Hematopoietic multipotent progenitor cell treated with erythropoietin and hydrocortisone succinate and interleukin-3 and kit ligand, for 15 days (in vitro differentiated cells): ENCODE measurements around the gene PPM1M.

Experiments used
- DNase-seq: peaks from one replicate; pipeline ENCODE4 v3.0.0-alpha.2; 2015; ENCODE audit warnings: low spot score

The PPM1M gene

GRCh38 chr3:52230889-52231499, 14.6 kb upstream of the PPM1M start:
- no peak for DNase-seq

DNA sequence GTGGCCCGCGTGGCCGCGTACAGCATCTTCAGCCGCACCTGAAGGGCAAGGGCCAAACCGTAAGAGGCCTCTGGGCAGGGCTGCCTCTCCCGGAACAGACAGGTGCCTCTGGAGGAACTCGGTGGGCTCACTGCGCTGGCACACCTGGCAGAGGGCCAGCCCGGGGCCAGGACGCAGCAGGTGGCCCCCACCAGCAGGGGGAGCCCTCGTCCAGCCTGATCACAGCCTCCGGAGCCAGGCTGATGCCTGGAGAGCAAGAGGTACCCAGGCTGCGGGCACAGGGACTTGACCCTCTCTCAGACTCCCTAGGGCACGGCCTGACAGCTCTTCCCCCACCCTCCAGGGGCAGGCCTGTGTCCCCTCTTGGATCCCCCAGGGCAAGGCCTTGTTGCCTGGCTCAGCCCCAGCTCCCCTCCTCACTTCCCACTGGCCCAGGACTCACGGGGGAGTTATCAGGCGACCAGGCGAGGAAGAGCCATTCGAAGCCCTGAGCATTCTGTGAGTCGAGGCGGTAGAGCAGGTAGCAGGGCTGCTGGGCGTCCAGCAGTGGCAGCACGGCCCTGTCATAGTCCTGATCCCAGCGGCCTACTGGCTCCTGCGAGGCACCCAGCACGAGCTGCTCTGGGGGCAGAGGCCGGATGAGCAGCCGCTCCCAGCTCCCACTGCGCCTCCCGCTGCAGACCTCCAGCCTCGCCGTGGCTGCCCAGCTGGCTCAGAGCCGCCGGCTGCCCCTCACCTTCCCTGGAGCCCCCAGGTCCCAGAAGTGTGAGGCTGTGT, 13.9 kb upstream of the PPM1M start:
- peak; percentile 88 for DNase-seq

- DNase-seq, result no peak
Measured at GRCh38 chr3:52232279-52233107, 13.1 kb upstream of the PPM1M start.

DNA sequence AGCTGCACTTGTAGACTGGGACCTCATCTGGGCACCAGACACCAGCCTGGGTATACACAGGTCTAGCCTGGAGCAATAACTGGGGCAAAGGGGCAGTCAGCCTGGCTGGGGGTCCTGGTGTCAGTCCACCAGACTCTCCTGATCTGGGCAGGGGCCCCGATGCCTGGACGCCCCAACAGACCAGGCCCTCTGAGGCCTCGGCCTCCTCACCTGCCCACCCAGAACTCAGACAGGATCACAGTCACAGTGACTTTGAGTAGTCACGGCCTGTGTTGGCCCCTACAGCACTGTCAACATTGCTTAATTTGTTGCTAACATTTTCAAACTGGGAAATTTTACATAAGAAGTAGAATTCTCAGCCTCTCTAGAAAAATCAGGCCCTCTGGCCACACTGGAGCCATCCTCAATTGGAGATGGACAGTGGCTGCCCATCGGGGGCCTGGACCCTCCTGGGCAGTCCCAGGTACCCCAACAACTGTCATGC, 12.4 kb upstream of the PPM1M start:
- DNase-seq, result no peak

- DNase-seq, result no peak
Measured at GRCh38 chr3:52233968-52234367, 11.6 kb upstream of the PPM1M start.

DNA sequence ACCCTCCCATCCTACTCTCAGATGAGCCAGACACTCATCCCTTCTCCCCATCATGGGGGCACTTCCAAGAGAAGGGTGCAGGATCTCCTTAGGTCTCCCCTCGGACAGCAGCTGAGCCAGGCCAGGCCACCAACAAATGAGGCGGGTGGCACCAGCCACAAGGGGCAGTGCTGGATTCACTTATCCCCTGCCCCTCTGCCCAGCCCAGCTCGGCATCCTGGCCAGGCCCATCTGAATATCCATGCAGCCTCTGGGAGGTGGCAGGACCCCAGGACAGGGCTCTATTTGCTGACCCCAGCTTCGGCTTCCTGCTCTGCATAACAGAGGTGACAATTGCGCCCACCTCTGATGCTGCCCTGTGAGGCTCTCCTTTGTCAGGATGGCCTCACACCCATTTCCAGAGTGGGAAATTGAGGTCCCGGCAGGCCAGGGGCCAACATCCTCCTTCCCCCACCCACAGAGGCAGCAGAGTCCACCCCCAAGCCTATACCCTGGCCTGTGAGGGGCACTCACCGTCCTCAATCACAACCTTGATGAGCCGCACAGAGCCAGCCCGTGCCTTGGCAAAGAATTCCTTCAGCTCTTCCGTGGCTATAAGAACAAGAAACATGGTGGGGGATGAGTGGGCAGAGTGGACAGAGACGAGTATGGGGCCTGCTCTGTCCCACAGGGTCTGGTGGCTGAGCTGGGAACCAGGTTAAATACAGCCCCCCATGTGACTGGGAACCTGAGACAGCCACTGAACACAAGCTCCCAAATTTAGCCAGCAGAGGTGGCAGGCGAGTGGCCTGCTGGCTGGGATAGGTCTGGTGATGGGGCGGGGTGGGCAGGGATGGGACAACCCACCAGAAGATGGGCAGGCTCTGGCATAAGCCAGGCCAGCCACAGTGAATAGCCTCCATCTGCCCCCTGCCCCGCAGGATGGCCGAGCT, 10.8 kb upstream of the PPM1M start:
- no peak for DNase-seq

DNA sequence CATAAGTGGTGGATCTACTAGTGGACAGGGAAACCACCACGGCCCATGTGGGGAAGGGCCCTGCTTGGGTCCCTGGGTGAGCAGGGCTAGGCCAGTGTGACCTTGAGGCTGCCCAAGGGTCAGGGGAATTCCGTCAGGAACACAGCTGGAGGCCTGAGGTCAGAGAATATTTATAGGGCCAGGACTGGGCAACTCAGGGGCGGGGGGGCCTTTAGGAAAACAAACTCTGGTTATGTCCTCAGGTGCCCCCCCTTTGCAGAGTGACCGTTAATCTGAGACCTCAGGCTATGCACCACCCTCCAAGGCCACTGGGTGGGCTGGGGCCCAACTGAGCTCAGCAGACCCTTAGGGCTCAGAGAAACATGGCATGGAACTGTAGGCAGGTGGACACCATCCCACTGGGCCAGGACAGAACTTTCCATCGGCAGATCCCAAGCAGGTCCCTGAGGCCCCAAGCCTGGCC, 9.1 kb upstream of the PPM1M start:
- DNase-seq, result no peak

- no peak for DNase-seq
Measured at GRCh38 chr3:52237006-52237656, 8.4 kb upstream of the PPM1M start.

DNA sequence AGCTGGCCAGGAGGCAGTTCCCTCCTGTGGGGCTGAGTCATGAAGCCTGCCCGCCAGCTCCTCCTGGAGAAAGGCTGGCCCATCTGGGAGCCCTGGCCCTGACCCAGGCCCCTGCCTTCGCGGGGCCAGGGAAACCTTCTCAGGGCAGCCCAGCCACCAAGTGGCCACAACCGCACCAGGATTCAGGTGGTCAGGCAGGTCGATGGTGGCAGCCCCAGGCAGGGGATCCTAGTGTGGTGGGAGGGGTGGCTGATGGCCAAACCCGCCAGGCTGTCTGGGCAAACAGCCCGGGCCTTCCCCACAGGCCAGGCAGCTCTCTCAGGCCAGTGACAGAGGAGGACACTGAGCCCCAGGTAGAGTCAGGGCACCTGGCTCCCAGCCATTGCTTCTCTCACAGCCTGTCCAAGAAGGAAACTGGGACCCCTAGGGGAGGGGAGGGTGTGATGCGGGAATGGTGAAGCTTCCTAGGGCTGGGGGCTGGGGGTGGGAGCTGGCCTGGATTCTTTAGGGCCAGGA, 7.8 kb upstream of the PPM1M start:
- no peak for DNase-seq

GRCh38 chr3:52238193-52238760, 7.3 kb upstream of the PPM1M start:
- no peak for DNase-seq

DNA sequence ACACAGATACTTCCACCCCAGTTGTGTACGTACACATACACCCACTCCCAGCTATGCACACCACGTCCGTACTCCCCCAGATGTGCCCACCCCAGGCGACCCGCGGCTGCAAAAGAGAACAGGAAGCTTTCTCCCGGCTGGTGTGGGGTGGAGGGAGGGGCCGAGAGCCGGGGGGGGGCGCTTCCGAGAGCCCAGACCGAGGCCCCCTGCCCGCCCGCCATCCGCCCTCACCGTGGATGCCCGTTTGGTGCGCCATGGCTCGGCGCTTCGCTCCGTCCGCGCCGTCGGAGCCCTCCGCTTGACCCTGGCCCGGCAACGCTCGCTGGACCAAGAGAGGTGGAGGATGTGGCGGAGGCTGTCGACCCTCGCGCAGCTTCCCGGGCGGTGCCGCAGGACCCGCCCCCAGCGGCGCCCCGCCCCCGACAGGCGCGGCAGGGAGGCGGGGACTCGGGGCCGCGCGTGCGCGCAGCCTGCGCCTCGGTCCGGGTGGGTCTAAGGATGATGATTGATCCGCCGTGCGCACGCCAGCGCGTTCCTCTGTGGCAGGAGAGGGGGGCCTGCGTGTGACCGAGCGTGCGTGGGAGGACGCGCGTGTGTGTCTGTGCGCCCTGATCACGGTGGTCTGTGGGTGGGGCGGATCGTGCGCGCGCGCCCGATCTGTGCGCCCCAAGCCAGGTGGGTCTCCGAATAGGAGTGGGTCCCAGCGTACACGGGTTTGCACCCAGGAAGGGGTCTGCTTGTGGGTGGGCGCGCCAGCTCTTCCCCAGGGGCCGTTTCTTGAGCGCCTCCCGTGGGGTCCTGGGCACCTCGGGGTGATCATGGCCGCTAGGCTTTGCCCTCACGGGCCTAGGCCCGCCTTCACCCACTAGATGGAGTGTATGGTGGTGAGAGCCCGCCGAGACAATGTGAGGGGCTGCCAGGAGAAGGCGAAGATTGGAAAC, 6.5 kb upstream of the PPM1M start, which contains the start of gene TWF2:
Gene TWF2 (minus strand): TSS at position 398 of the 941 bp plus-strand sequence. CDS start 142 bp downstream, at position 256.
- DNase-seq, result peak; percentile 75

GRCh38 chr3:52240059-52240885, 5.3 kb upstream of the PPM1M start:
- peak; percentile 85 for DNase-seq

- DNase-seq, result no peak
Measured at GRCh38 chr3:52240886-52241370, 4.6 kb upstream of the PPM1M start.

DNA sequence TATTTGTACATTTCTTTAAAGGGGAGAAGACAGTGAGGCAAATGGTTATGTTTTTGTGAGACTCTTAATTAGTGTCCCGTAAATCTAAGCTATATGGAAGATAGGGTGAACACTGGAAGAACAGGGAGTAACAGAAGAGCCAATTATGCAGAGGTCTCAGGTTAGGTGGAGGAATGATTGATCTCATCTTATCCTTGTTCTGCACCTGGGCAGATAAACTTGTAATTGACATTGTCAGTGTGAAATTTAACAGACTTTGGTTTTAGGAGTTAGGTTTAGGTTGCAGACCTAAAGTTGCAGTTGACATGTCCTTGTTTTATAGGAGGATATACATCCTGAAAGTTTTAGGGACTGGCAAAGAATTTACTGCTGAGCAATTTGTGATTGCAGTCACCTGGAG, 3.5 kb upstream of the PPM1M start:
- no peak for DNase-seq

DNA sequence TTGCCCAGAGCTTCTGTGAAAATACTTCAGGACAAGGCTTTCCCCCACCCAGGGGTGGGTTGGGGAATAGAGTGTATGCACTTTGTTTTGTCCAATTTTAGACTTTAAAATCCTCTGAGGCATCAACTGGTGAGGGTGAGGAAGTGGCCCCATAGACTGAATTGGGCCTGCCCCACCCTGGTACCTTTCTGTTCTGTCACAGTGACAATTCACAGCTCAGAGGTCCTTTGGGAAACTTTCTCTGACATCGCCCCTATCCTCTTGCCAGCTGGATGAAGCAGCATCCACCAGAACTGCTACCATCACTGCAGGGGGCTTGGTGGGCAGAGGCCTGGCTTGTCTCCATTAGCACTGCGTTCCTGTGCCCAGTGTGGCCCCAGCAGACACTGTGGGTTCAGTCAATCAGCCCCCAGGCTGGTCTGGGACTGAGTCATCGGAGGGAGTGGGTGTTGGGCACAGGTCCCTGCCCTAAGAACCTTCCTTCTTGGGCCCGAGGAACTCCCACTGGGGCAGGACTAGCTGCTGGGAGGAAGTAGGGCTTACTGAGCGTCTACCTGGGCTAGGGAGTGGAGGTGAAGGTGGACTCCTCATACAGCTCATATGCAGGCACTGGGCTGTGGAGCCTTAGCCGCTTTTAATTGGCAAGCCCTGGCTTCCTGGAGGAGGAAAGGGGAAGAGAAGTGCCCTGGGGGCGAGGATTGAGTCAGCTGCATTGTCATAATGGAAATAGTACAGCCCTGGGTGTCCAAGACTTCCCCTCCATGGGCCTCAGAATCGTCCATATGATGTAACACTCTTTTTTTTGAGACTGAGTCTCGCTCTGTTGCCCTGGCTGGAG, 1.5 kb upstream of the PPM1M start:
- DNase-seq, result no peak

DNA sequence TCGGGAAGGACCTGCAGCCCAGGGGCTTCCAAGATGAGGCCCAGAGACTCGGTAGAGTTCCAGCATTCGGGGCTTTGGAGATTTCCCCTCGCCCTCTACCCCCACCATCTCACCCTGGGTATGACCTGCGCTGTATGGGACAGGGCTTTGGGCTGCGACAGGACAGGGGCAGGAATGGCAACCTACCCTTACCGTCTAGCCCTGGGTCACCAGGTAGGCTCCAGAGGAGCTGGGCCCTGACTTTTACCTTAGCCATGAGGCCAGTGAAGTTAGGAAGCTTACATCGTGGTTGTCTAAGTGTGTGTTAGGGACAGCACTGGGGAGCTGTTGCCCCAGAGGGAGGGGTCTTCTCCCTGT, 683 bp downstream of the PPM1M start:
- no peak for DNase-seq

DNA sequence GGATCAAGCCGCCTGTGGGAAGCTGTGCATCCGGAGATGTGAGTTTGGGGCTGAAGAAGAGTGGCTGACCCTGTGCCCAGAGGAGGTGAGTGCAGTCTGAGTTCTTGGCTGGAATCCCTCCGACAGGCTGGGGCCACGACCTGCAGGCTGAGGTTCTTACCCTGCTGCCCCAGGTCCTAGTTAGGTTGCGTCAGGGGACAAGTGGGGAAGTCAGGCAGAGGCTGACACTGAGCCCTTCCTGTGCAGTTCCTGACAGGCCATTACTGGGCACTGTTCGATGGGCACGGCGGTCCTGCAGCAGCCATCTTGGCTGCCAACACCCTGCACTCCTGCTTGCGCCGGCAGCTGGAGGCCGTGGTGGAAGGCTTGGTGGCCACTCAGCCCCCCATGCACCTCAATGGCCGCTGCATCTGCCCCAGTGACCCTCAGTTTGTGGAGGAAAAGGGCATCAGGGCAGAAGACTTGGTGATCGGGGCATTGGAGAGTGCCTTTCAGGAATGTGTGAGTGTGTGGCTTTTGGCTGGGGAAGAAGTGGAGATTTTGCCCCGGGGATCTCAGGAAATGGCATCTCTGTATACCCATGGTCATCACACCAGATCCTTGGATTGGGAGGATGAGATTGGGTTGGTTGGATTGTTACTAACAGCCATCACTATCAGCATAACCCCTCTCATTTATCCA, 1.3 kb downstream of the PPM1M start:
- no peak for DNase-seq
